ENCODE results near the gene TGFBR3L. TPM values are rescaled to one million over a fixed set of nuclear protein-coding genes. Genes with fewer than 3 reads are reported as not detected.

The TGFBR3L gene
- total RNA-seq, 2 donors from 2014 or later = not detected

- Histone ChIP-seq H3K9me3 (no peaks in the 10 kb centered on the region), H3K36me3 (peaks cover 49% of the 10 kb centered on the region), H3K4me3 (no peak overlapping the region), H3K27ac (no peak overlapping the region), H3K4me1 (ENCODE audit: control insufficient read depth in 1 of 2, low read depth in 2 of 2) (no peaks in the 10 kb centered on the region), H3K27me3 (replicated peaks; ENCODE audit: insufficient read depth) (no peaks in the 10 kb centered on the region)
- DNase-seq (ENCODE audit: low spot score) (no peak), ATAC-seq (ENCODE audit: insufficient number of reproducible peaks, low FRiP score, low read depth) (no peak)
- no peak for TF ChIP-seq CTCF (IDR thresholded peaks at IDR 0.05)
These were observed 48.1 kb downstream of the TGFBR3L start for GRCh38 chr19:7962644-7963268.

DNA sequence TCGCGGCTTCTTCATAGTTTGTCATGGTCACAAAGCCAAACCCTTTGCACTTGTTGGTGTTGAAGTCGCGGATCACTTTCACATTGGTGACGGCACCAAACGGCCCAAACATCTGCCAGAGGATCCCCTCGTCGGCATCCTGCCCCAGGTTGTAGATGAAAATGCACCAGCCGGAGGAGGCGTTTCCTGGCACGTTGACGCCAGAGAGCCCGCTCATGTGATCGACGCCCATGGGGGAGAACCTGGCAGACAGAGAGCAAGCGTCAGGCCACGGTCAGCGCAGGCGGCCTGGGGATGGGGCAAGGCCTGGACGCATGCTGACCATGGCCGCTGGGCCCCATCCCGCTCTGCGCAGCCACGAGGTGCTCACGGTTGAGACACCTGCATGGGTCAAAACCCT, 48.9 kb downstream of the TGFBR3L start:
- no peak for TF ChIP-seq CTCF (IDR thresholded peaks at IDR 0.05)
- Histone ChIP-seq H3K27ac (no peak overlapping the region), H3K4me3 (no peak overlapping the region), H3K9me3 (no peaks in the 10 kb centered on the region), H3K4me1 (ENCODE audit: control insufficient read depth in 1 of 2, low read depth in 2 of 2) (no peaks in the 10 kb centered on the region), H3K27me3 (replicated peaks; ENCODE audit: insufficient read depth) (no peaks in the 10 kb centered on the region), H3K36me3 (peaks cover 54% of the 10 kb centered on the region)
- no peak for ATAC-seq (ENCODE audit: insufficient number of reproducible peaks, low FRiP score, low read depth)
- no peak for DNase-seq (ENCODE audit: low spot score)

DNA sequence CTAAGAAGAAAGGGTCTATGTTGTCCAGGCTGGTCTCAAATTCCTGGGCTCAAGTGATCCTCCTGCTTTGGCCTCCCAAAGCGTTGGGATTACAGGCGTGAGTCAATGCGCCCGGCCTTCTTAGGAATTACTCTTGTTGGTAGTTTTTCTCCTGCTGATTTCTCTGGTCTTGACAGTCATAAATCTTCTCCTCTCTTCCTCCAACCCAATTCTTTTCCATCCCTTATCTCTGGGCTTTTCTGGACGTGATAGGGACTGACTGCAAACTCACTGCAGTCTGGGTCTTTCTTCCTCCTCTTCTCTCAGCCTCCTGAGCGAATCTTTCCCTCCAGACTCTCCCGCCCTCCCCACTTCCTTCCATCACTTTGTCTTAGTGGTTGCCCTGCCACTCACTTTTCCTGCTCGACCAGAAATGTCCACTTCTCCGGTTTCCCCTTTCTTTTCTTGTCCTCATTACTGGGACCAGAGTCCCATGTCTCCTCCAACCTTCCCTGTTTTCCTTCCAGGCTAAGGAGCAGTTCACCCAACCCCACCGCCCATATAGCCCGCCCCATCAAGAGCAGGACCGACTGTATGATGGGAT, 50.7 kb downstream of the TGFBR3L start:
- Histone ChIP-seq H3K4me3 (no peak overlapping the region), H3K4me1 (ENCODE audit: control insufficient read depth in 1 of 2, low read depth in 2 of 2) (no peaks in the 10 kb centered on the region), H3K9me3 (no peaks in the 10 kb centered on the region), H3K27ac (no peak overlapping the region), H3K36me3 (peaks cover 47% of the 10 kb centered on the region), H3K27me3 (replicated peaks; ENCODE audit: insufficient read depth) (no peaks in the 10 kb centered on the region)
- ATAC-seq (ENCODE audit: insufficient number of reproducible peaks, low FRiP score, low read depth) (no peak), DNase-seq (ENCODE audit: low spot score) (no peak)
- no peak for TF ChIP-seq CTCF (IDR thresholded peaks at IDR 0.05)

GRCh38 chr19:7965921-7966665, 51.5 kb downstream of the TGFBR3L start:
- Histone ChIP-seq H3K27ac (no peak overlapping the region), H3K27me3 (replicated peaks; ENCODE audit: insufficient read depth) (no peaks in the 10 kb centered on the region), H3K36me3 (peaks cover 51% of the 10 kb centered on the region), H3K9me3 (no peaks in the 10 kb centered on the region), H3K4me1 (ENCODE audit: control insufficient read depth in 1 of 2, low read depth in 2 of 2) (no peaks in the 10 kb centered on the region), H3K4me3 (no peak overlapping the region)
- ATAC-seq (ENCODE audit: insufficient number of reproducible peaks, low FRiP score, low read depth) (no peak), DNase-seq (ENCODE audit: low spot score) (no peak)
- no peak for TF ChIP-seq CTCF (IDR thresholded peaks at IDR 0.05)

GRCh38 chr19:7968008-7968795, 53.6 kb downstream of the TGFBR3L start:
- Histone ChIP-seq H3K4me3 (no peak overlapping the region), H3K27ac (no peak overlapping the region), H3K27me3 (replicated peaks; ENCODE audit: insufficient read depth) (no peaks in the 10 kb centered on the region), H3K4me1 (ENCODE audit: control insufficient read depth in 1 of 2, low read depth in 2 of 2) (no peaks in the 10 kb centered on the region), H3K36me3 (peaks cover 39% of the 10 kb centered on the region), H3K9me3 (no peaks in the 10 kb centered on the region)
- no peak for TF ChIP-seq CTCF (IDR thresholded peaks at IDR 0.05)
- DNase-seq (ENCODE audit: low spot score) = no peak
- no peak for ATAC-seq (ENCODE audit: insufficient number of reproducible peaks, low FRiP score, low read depth)
